HG03175 (cell line): ENCODE measurements around the gene PHRF1.
"Not testable (repeated sequence)": the region's sequence is repeated elsewhere in the genome, so short reads cannot be mapped to it uniquely, and the experiment has no call there.

ENCODE experiments used
- ATAC-seq: cut with Tn5 transposase; IDR thresholded peaks from one replicate; pipeline ENCODE4 v1.9.1; 2021; ENCODE audit warnings: mild to moderate bottlenecking, moderate library complexity; ENCODE audit not compliant: unreplicated experiment

Gene PHRF1

DNA sequence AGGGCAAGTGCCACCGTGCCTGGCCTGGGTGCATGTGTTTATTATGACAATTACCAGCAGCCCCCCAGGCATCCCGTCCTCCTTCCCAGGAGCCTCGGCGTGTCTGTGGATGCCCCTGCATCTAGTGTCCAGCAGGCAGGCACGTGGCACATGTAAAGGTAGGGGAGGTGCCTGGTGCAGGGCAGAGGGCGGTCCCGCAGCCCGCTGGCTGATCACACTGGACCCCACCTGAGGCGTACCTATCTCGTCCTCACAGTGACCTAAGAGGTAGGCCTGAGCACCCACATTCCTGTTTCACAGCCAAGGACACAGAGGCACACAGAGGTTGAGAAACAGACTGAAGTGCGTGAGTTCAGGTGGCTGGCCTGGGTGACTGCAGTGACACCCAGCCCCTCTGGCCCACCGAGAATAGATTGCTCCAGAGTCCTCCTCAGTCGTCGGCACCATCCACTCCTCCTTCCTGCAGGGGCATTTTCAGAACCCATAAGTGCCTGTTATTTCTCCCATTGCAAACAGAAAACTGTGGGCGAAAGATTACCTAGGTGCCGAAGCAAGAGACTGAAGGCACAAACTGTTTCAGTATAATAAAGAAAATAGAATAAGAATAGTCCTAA, 3.0 kb upstream of the PHRF1 start:
- ATAC-seq = no peak

DNA sequence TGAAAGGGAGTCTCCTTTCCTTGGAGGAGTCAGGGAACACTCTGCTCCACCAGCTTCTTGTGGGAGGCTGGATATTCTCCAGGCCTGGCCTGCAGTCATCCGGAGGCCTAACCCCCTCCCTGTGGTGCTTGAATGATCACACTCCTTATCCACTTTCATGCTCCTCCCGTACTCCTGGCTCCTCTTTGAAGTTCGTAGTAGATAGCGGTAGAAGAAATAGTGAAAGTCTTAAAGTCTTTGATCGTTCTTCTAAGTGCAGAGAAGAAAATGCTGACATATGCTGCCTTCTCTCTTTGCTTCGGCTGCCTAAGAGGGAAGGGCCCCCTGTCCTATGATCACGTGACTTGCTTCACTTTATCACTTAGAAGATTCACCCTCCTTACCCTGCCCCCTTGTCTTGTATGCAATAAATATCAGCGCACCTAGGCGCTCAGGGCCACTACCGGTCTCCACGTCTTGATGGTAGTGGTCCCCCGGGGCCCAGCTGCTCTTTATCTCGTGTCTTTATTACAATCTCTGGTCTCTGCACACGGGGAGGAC, 2.2 kb upstream of the PHRF1 start:
- ATAC-seq = not testable (repeated sequence)

DNA sequence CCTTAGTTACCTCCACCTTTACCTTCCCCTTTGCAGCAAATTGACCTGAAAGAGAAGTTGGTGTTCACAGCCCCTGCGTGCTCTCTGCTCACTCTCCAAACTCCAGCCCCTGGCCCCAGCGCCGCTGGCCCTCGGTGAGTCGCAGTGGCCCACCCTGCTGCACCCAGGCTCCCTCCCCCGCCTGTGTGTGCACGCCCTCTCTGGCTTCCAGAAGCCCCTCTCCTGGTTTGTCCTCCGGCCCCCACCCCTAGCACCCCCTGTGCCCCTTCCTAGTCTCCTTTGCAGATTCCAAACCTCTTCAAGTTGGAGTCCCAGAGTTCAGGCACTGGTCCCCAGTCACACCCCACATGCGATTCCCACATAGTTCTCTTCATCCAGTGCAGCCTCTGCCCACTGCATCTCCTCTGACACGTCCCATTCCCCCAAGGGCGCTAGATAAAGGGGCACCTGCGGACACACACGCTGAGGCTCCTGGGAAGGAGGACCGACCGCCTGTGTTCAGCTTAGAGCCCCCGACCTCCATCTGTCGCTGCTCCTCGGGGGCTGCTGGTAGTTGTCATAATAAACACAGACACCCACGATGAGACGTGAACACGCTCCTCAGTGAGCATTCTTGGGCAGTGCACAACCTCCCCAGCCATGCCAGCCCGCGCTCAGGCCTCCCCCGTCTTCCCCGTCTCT, 1.5 kb upstream of the PHRF1 start:
- ATAC-seq = no peak

- peak; percentile 33 for ATAC-seq
Observed at GRCh38 chr11:575313-575995, 816 bp upstream of the PHRF1 start.

DNA sequence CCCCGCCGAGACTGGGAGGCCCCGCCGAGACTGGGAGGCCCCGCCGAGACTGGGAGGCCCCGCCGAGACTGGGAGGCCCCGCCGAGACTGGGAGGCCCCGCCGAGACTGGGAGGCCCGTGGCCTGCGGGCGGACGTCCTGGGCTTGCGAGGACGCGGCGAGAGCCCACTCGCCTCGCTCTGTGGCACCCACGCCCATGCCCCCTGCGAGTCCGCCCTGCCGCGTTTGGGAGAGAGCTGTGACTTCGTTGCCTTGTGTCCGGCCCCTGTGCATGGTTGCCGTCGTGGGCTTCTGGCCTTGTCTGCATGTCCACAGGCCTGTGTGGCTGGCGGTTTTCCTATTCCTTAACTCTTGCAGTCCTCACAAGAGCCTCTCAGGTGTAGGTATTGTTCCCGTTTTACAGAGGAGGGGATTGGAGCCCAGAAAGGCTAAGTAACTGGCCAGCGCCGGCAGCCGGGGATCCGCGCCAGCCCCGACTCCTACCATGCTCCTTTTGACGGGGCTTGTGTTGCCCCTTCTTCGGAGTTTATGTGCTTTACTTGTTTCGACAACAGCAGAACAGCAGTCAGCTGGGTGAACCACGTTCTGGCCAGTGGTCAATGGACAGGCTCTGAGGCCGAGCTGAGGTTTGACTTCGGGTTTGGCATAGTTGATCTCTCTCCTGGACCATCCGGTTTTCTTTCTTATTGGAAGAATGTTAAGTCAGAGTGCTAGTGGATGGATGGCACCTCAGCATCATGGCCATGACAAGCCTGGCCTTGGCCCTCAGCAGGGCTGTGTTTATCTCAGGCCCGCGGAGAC, 741 bp downstream of the PHRF1 start:
- ATAC-seq = no peak

DNA sequence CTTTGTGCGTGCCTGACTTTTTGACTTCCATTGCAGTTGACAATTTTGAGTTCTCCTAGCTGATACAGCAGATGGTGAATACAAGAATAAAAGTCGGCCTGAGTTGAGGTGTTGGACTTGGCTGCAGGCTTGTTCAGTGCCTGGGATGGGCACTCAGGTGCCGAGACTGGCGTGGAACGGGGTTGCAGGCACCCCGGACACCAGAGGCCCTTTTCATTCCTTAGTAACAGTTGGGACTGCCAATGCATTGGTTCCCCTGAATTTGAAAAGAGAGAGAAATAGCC, 1.3 kb downstream of the PHRF1 start:
- no peak for ATAC-seq

- no peak for ATAC-seq
Observed at GRCh38 chr11:578276-579035, 2.2 kb downstream of the PHRF1 start.

DNA sequence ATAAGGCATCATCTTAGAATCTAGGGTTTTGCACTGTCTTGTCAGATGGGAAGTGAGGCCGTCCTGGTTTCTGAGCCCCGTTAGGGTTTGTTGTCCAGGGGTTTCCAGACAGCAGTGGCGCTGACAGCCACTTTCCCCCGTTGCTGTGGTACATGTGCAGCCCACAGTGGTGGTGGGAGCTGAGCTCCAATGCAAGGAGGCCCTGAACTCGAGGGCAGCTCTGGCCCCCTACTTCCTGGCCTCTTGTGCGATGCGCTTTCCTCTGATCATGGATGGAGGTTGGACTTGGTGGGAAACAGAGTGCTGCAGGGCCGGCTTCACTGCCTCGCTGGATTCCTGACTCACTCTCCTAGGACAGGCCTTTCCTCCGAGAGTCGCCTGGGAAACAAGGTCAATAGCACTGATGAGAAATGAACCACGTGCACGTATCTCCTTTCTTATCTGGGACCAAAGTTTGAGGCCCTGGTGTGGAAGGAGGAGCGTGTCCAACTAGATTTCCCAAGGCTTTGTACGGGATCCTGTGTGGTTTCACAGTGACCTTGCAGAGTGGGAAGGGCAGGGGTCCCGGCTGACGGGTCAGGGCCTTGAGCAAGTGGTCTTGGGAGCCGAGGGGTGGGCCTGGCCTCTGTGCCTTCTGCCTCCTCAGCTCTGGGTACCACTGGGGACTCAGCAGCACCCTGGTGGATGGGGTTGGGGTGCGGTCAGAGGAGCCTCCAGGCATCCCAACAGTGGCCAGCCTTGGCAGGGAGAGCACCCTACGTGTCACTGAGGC, 3.7 kb downstream of the PHRF1 start:
- no peak for ATAC-seq

DNA sequence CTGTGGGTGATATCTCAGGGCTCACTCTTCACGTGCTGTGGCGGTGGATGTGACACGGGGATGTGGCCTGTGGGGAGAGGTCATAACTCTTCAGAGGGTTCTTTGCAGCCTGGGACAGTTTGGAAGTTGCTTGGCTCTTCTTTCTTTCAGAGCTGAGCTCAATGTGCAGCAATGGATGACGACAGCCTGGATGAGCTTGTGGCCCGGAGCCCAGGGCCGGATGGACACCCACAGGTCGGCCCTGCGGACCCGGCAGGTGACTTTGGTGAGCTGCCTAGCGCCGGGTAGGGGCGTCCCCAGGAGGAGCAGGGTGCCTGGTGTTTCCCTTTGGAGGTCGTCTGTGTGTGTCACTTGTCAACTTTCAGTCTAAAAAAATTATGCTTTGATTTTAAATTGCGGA, 5.1 kb downstream of the PHRF1 start:
- no peak for ATAC-seq

- no peak for ATAC-seq
Observed at GRCh38 chr11:581752-582151, 5.5 kb downstream of the PHRF1 start.

- ATAC-seq = no peak
Observed at GRCh38 chr11:584287-584686, 8.0 kb downstream of the PHRF1 start.

- no peak for ATAC-seq
Observed at GRCh38 chr11:586376-587316, 10.4 kb downstream of the PHRF1 start.

GRCh38 chr11:587546-587945, 11.3 kb downstream of the PHRF1 start:
- no peak for ATAC-seq

GRCh38 chr11:587978-588380, 11.7 kb downstream of the PHRF1 start:
- ATAC-seq = no peak

DNA sequence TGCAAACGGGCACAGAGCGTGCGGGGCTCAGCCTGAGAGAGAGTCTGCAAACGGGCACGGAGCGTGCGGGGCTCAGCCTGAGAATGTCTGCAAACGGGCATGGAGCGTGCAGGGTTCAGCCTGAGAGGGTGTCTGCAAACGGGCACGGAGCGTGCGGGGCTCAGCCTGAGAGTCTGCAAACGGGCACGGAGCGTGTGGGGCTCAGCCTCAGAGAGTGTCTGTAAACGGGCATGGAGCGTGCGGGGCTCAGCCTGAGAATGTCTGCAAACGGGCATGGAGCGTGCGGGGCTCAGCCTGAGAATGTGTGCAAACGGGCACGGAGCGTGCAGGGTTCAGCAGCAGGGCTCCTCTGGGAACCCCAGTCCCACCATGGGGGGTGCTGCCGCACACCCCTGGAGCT, 13.5 kb downstream of the PHRF1 start:
- ATAC-seq = no peak

DNA sequence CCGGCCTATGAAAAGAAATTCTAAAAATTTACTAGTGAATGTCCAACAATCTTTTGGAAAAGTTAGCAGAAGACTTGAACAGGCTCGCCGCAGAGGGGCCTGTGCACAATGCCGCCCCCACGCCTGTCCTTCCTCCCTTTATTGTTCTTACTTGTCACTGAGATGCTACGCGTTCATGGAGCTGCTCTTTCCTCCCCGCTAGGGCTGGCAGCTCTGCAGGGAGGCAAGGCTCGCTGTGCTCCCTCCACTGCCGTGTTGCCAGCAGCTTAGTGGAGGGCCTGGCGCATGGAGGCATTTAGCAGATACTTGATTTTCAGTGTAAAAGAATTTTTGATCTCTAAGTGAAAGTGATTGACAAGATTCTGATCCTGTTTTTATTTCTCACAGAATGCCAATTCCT, 14.7 kb downstream of the PHRF1 start:
- no peak for ATAC-seq

GRCh38 chr11:592501-592900, 16.2 kb downstream of the PHRF1 start:
- no peak for ATAC-seq

GRCh38 chr11:592918-593317, 16.6 kb downstream of the PHRF1 start:
- no peak for ATAC-seq

GRCh38 chr11:593347-593746, 17.1 kb downstream of the PHRF1 start:
- no peak for ATAC-seq
